Measurements from ENCODE around the gene CAPN13. TPM values are rescaled to one million over a fixed set of nuclear protein-coding genes. Genes with fewer than 3 reads are reported as not detected.

The CAPN13 gene
- total and polyA plus RNA-seq, 2 of the 4 experiments (the other 2 are of a cell fraction): not detected

DNA sequence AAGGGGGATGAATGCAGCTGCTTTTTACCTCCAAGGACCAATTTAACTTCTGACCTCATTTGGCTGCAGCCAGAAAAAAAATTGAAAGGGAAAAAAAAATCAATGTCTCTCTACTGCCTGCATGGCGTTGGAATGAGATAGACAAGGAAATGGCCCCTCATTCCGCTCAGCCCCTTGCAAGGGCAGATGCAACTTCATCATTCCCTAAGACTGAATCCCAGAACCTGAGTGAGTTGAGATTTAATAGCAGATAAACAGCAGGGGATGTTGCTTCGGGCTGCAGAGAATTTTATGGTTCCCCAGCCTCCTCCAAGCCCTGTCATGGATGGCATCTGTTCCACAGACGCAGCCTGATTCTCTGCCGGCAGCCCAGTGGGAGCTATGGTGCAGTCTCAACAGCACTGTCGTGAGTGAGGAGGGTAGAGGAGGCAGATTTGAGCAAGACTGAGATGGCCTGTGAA, 49.0 kb downstream of the CAPN13 start:
- BruUV-seq (replicated peaks): no TSS peak
- H2BK120ac ChIP-seq (ENCODE audit: low read depth, low read length): no peak overlapping the region
- H3K79me1 ChIP-seq (ENCODE audit: low read depth in 1 of 2, low read length in 2 of 2): no peaks in the 10 kb centered on the region
- no peak overlapping the region for H3K4me2 ChIP-seq (ENCODE audit: low read depth, low read length)
- H3K27ac ChIP-seq (ENCODE audit: insufficient read depth, low read length): no peak overlapping the region
- peaks cover 12% of the 10 kb centered on the region for H3K27me3 ChIP-seq (ENCODE audit: control insufficient read depth, insufficient read depth, low read length)
- no peak overlapping the region for H4K8ac ChIP-seq (ENCODE audit: low read depth in 2 of 2, low read length in 2 of 2)
- dilution Hi-C loops (cut with HindIII; ENCODE audit: low sequenced_read_pairs, unreplicated experiment): no loop called here
- no peak overlapping the region for H4K5ac ChIP-seq (ENCODE audit: low read depth, low read length)
- H3K4me3 ChIP-seq (ENCODE audit: insufficient read depth, low read depth, low read length): no peak overlapping the region
- intact Hi-C loops (cut with micrococcal nuclease): no loop called here
- in situ Hi-C loops (cut with MboI; ENCODE audit: low sequenced_read_pairs): no loop called here
- ChIA-PET CTCF (no interaction called here), POLR2A (ENCODE audit: unreplicated experiment) (no interaction called here)
- no peak overlapping the region for H3K23ac ChIP-seq (ENCODE audit: low read depth, low read length)
- no peak overlapping the region for H3K14ac ChIP-seq (replicated peaks; ENCODE audit: low read depth, low read length)
- no peak overlapping the region for H3K18ac ChIP-seq (ENCODE audit: low read depth, low read length)
- H2BK5ac ChIP-seq (ENCODE audit: low read depth, low read length, poor library complexity, severe bottlenecking): no peak overlapping the region
- H3K9me1 ChIP-seq (ENCODE audit: insufficient read depth, low read length): no peaks in the 10 kb centered on the region
- no peak overlapping the region for H2BK20ac ChIP-seq (ENCODE audit: low read depth, low read length)
- H4K20me1 ChIP-seq (ENCODE audit: insufficient read depth, low read length): no peaks in the 10 kb centered on the region
- TF ChIP-seq CHD1 (IDR thresholded peaks at IDR 0.05; ENCODE audit: low read depth, low read length) (no peak), RCOR1 (IDR thresholded peaks at IDR 0.05; ENCODE audit: insufficient replicate concordance, low read length) (no peak), NFE2L2 (IDR thresholded peaks at IDR 0.05; ENCODE audit: low read depth, low read length) (no peak), FOS (IDR thresholded peaks at IDR 0.05; ENCODE audit: low read depth, low read length) (no peak), MAFK (IDR thresholded peaks at IDR 0.05; ENCODE audit: low read depth, low read length) (no peak), CEBPB (IDR thresholded peaks at IDR 0.05; ENCODE audit: low read depth, low read length) (no peak), BHLHE40 (IDR thresholded peaks at IDR 0.05; ENCODE audit: low read depth, low read length) (no peak), RFX5 (IDR thresholded peaks at IDR 0.05; ENCODE audit: low read depth, low read length) (no peak)
- WGBS, 2 experiments (ENCODE audit: extremely low coverage in 2 of 2, insufficient read length in 1 of 2): 62% methylated on average over 2 of the region's 6 CpGs; no CpG with 5 or more reads in 1 of the 2 experiments
- no peak overlapping the region for H3K56ac ChIP-seq (ENCODE audit: extremely low read depth, insufficient read depth, low read length)
- H3K9me3 ChIP-seq (ENCODE audit: control insufficient read depth, insufficient read depth, low read length): no peaks in the 10 kb centered on the region
- no peak overlapping the region for H2BK15ac ChIP-seq (ENCODE audit: low read depth, low read length)
- H3K36me3 ChIP-seq (ENCODE audit: control insufficient read depth, insufficient read depth, low read length): no peaks in the 10 kb centered on the region
- no peak overlapping the region for H2AK5ac ChIP-seq (ENCODE audit: low read depth, low read length)
- ATAC-seq (ENCODE audit: low read depth) (no peak), DNase-seq (no peak)
- H2AFZ ChIP-seq (replicated peaks; ENCODE audit: low read length, poor library complexity): no peak overlapping the region
- H3K4ac ChIP-seq (ENCODE audit: low read depth, low read length): no peak overlapping the region
- no peak overlapping the region for H3K9ac ChIP-seq (ENCODE audit: low read depth, low read length)
- H2AK9ac ChIP-seq (replicated peaks; ENCODE audit: low read depth, low read length, poor library complexity): no peak overlapping the region
- H3K4me1 ChIP-seq (ENCODE audit: control insufficient read depth, insufficient read depth, low read length): no peaks in the 10 kb centered on the region
- H4K91ac ChIP-seq (ENCODE audit: insufficient read depth, low read depth, low read length): no peak overlapping the region
